DOHH2 (cell line): ENCODE measurements around the gene RSF1.

ENCODE experiments used
- H3F3A ChIP-seq: fragments of 200-600 bp; sonication (generic), shearing (Covaris generic); 2 replicates; pipeline ENCODE4 v1.6.0; 2016; ENCODE audit warnings: antibody characterized with exemption, mild to moderate bottlenecking; ENCODE audit not compliant: control insufficient read depth, insufficient read depth
- H3K27ac ChIP-seq: fragments of 200-600 bp; sonication (generic); 2 replicates; pipeline ENCODE4 v1.5.1; 2014; ENCODE audit warnings: low read depth, mild to moderate bottlenecking, low read length, moderate library complexity
- H3K27me3 ChIP-seq: fragments of 200-600 bp; sonication (generic); 2 replicates; pipeline ENCODE4 v1.6.1; 2014; ENCODE audit warnings: mild to moderate bottlenecking, low read length, mixed read lengths; ENCODE audit not compliant: control insufficient read depth
- H3K36me3 ChIP-seq: fragments of 200-600 bp; sonication (generic); 2 replicates; pipeline ENCODE4 v1.6.1; 2014; ENCODE audit warnings: mild to moderate bottlenecking, low read length, moderate library complexity, mixed read lengths; ENCODE audit not compliant: control insufficient read depth
- H3K4me1 ChIP-seq: fragments of 200-600 bp; sonication (generic); 2 replicates; pipeline ENCODE4 v1.6.1; 2014; ENCODE audit warnings: mild to moderate bottlenecking, low read length, mixed read lengths; ENCODE audit not compliant: control insufficient read depth
- H3K4me2 ChIP-seq: fragments of 200-600 bp; sonication (generic); 2 replicates; pipeline ENCODE4 v1.6.0; 2014; ENCODE audit warnings: mild to moderate bottlenecking, low read length, moderate library complexity
- H3K4me3 ChIP-seq: fragments of 200-600 bp; sonication (generic); 2 replicates; pipeline ENCODE4 v1.5.1; 2014; ENCODE audit warnings: mild to moderate bottlenecking, low read length, mixed read lengths
- H3K79me2 ChIP-seq: fragments of 200-600 bp; sonication (generic); 2 replicates; pipeline ENCODE4 v1.6.1; 2014; ENCODE audit warnings: mild to moderate bottlenecking, low read length, mixed read lengths; ENCODE audit not compliant: control insufficient read depth
- H3K9me2 ChIP-seq: fragments of 200-600 bp; sonication (generic); replicated peaks from 2 replicates; pipeline ENCODE4 v1.6.1; 2014; ENCODE audit warnings: mild to moderate bottlenecking, low read length, mixed read lengths; ENCODE audit not compliant: control insufficient read depth
- H3K9me3 ChIP-seq: fragments of 200-600 bp; sonication (generic); 2 replicates; pipeline ENCODE4 v1.6.1; 2014; ENCODE audit warnings: antibody characterized with exemption, low read length, mixed read lengths; ENCODE audit not compliant: control insufficient read depth, insufficient read depth
- H4K20me1 ChIP-seq: fragments of 200-600 bp; sonication (generic); 2 replicates; pipeline ENCODE4 v1.6.0; 2014; ENCODE audit warnings: low read depth, mild to moderate bottlenecking, antibody characterized with exemption, low read length, moderate library complexity; ENCODE audit not compliant: control insufficient read depth, insufficient read depth
- EZH2phosphoT487 ChIP-seq: fragments of 200-600 bp; sonication (generic); IDR thresholded peaks from 2 replicates; pipeline ENCODE4 v1.6.1; 2017; ENCODE audit warnings: borderline replicate concordance, mild to moderate bottlenecking, antibody characterized with exemption, low read length, moderate library complexity, mixed read lengths
- TF ChIP-seq, protein P1 (sequence below): fragments of 200-600 bp; sonication (generic); IDR thresholded peaks from one replicate; pipeline ENCODE4 v1.5.1; 2014; ENCODE audit warnings: antibody characterized with exemption, mild to moderate bottlenecking, low read depth, low read length; ENCODE audit not compliant: poor library complexity, severe bottlenecking

RSF1 gene

DNA sequence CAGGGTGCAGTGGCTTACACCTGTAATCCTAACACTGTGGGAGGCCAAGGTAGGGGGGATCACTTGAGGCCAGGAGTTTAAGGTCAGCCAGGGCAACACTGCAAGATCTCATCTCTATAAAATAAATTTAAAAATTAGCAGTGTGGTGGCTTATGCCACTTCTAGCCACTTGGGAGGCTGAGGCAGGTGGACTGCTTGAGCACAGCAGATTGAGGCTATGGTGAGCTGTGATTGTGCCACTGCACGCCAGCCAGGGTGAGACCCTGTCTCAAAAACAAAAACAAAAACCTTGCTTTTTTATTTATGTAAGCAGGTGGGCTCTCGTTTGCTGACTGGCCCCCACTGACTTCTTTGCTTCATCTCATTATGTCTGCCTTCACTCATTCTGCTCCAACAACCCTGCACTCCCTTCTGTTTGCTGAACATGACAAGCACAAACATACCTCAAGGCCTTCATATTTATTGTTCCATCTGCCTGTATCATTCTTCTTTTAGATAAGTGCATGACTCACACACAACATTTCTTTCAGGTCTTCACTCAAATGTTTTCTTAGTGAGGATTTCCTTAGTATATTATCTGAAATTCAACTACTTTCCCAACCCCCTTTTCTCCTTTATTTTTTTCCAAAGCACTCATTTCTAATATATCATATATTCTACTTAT is 150.5 kb downstream of the RSF1 start:
- peaks cover 73% of the 10 kb centered on the region for H3K36me3 ChIP-seq
- no peak overlapping the region for H3K4me2 ChIP-seq
- H3K79me2 ChIP-seq = no peaks in the 10 kb centered on the region
- H3K27ac ChIP-seq = no peak overlapping the region
- H3K4me1 ChIP-seq = peaks cover 11% of the 10 kb centered on the region
- no peaks in the 10 kb centered on the region for H3K9me3 ChIP-seq
- no peaks in the 10 kb centered on the region for H3K27me3 ChIP-seq
- TF ChIP-seq, protein P1, sequence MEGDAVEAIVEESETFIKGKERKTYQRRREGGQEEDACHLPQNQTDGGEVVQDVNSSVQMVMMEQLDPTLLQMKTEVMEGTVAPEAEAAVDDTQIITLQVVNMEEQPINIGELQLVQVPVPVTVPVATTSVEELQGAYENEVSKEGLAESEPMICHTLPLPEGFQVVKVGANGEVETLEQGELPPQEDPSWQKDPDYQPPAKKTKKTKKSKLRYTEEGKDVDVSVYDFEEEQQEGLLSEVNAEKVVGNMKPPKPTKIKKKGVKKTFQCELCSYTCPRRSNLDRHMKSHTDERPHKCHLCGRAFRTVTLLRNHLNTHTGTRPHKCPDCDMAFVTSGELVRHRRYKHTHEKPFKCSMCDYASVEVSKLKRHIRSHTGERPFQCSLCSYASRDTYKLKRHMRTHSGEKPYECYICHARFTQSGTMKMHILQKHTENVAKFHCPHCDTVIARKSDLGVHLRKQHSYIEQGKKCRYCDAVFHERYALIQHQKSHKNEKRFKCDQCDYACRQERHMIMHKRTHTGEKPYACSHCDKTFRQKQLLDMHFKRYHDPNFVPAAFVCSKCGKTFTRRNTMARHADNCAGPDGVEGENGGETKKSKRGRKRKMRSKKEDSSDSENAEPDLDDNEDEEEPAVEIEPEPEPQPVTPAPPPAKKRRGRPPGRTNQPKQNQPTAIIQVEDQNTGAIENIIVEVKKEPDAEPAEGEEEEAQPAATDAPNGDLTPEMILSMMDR = no peak
- TF ChIP-seq EZH2phosphoT487 = no peak
- H3F3A ChIP-seq = peaks cover 3% of the 10 kb centered on the region; the same call in 1 of the 2 replicates
- no peaks in the 10 kb centered on the region for H4K20me1 ChIP-seq
- no peak overlapping the region for H3K4me3 ChIP-seq
- no peaks in the 10 kb centered on the region for H3K9me2 ChIP-seq

DNA sequence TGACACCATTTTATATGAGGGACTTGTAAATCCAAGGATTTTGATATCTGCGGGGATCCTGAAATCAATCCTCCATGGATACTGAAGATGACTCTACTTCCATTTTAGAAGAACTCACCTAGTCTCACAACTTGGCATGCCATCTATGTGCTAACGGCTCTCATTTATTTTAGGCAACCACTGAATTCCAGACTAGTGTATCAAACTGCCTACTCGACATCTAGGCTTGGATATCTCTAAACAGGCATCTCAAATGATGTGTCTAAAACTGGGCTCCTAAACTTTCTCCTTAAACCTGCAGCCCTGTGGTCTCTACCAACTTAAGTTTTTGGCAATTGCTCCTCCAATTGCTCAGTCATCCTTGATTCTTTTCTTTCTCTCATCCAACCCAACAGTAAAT is 151.8 kb downstream of the RSF1 start:
- Histone ChIP-seq H3K4me3 (no peak overlapping the region), H3K27ac (no peak overlapping the region), H3K79me2 (no peaks in the 10 kb centered on the region), H3K36me3 (peaks cover 70% of the 10 kb centered on the region), H4K20me1 (no peaks in the 10 kb centered on the region), H3F3A (peaks cover 8% of the 10 kb centered on the region; the same call in 1 of the 2 replicates), H3K9me3 (no peaks in the 10 kb centered on the region), H3K9me2 (no peaks in the 10 kb centered on the region), H3K4me2 (no peak overlapping the region), H3K27me3 (no peaks in the 10 kb centered on the region), H3K4me1 (peaks cover 23% of the 10 kb centered on the region)
- TF ChIP-seq, protein P1 = no peak
- no peak for TF ChIP-seq EZH2phosphoT487

DNA sequence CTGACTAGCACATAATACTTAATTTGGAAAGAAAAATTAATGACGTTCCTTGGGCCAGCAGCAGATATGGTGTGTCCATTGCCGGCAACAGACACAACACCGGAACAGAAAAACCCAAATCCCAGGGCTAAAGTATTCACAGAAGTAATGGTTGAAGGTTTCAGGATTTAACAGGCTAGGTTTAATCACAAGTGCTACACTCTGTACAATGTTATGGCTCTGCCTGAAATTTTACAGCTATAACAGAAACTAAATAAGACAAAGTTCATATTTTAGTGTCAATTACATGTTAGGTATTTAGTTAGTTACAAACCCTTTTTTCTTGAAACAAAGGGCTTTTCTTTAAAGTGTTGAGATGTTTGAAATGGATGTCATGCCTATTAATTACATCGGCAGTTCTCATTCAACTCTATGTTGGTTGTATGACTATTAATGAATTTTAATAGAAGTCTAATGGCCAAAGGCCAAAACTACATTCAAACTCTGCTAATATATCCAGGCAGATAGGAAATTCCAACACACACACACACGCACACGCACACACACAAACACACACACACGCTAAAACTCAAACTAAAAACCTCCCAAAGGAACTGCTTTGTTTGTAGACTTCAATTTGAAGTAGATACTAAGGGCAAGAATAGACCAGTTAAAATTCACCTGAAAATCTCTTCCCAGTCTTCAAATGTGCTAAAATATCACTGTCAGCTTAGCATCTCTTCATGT is 155.1 kb downstream of the RSF1 start:
- no peaks in the 10 kb centered on the region for H3K79me2 ChIP-seq
- H3K9me2 ChIP-seq = no peaks in the 10 kb centered on the region
- H3K4me2 ChIP-seq = peak overlapping the region; percentile 38
- H3F3A ChIP-seq = peaks cover 31% of the 10 kb centered on the region
- H3K27me3 ChIP-seq = no peaks in the 10 kb centered on the region
- no peak overlapping the region for H3K4me3 ChIP-seq
- H4K20me1 ChIP-seq = no peaks in the 10 kb centered on the region
- peaks cover 57% of the 10 kb centered on the region for H3K4me1 ChIP-seq
- TF ChIP-seq, protein P1 = no peak
- no peak for TF ChIP-seq EZH2phosphoT487
- H3K27ac ChIP-seq = no peak overlapping the region
- peaks cover 44% of the 10 kb centered on the region for H3K36me3 ChIP-seq
- H3K9me3 ChIP-seq = no peaks in the 10 kb centered on the region
